Measurements from ENCODE around the gene RPS18. TPM values are rescaled to one million over a fixed set of nuclear protein-coding genes. Genes with fewer than 3 reads are reported as not detected.
"Not testable (repeated sequence)": the region's sequence is repeated elsewhere in the genome, so short reads cannot be mapped to it uniquely, and the experiment has no call there.

Gene RPS18
- total RNA-seq: 1,877 and 2,083 TPM in 2 replicates

GRCh38 chr6:33271468-33272274, at the start of gene RPS18, which contains the start of gene VPS52:
Gene RPS18, plus strand, starts transcription at chr6:33272075. Its CDS starts 45 bp downstream, at chr6:33272120.
Gene VPS52, minus strand, starts transcription at chr6:33271876. Its CDS starts 201 bp downstream, at chr6:33271675.
- TF ChIP-seq CTCF (IDR thresholded peaks at IDR 0.05; ENCODE audit: insufficient read depth, low read depth, low read length): no peak
- peak; percentile 100 for DNase-seq (ENCODE audit: low read depth)

GRCh38 chr6:33226503-33227120, 45.3 kb upstream of the RPS18 start:
- not testable (repeated sequence) for DNase-seq (ENCODE audit: low read depth); H3K4me3 ChIP-seq (ENCODE audit: low read depth, low read length)

More at GRCh38 chr6:33271468-33272274, at the start of gene RPS18, which contains the start of gene VPS52:
- peak within 1 kb of the TSS; percentile 99 for H3K4me3 ChIP-seq (ENCODE audit: low read depth, low read length)

- DNase-seq (ENCODE audit: low read depth): no peak
- TF ChIP-seq CTCF (IDR thresholded peaks at IDR 0.05; ENCODE audit: insufficient read depth, low read depth, low read length): no peak
Observed at GRCh38 chr6:33235221-33235634, 36.6 kb upstream of the RPS18 start.

GRCh38 chr6:33236328-33236727, 35.5 kb upstream of the RPS18 start:
- no peak overlapping the region for H3K4me3 ChIP-seq (ENCODE audit: low read depth, low read length)
- DNase-seq (ENCODE audit: low read depth): no peak
- TF ChIP-seq CTCF (IDR thresholded peaks at IDR 0.05; ENCODE audit: insufficient read depth, low read depth, low read length): no peak

More at GRCh38 chr6:33235221-33235634, 36.6 kb upstream of the RPS18 start:
- no peak overlapping the region for H3K4me3 ChIP-seq (ENCODE audit: low read depth, low read length)

GRCh38 chr6:33236852-33237251, 35.0 kb upstream of the RPS18 start:
- TF ChIP-seq CTCF (IDR thresholded peaks at IDR 0.05; ENCODE audit: insufficient read depth, low read depth, low read length): no peak
- DNase-seq (ENCODE audit: low read depth): no peak
- no peak overlapping the region for H3K4me3 ChIP-seq (ENCODE audit: low read depth, low read length)

GRCh38 chr6:33237741-33238140, 34.1 kb upstream of the RPS18 start:
- H3K4me3 ChIP-seq (ENCODE audit: low read depth, low read length): no peak overlapping the region
- no peak for DNase-seq (ENCODE audit: low read depth)
- no peak for TF ChIP-seq CTCF (IDR thresholded peaks at IDR 0.05; ENCODE audit: insufficient read depth, low read depth, low read length)

- no peak for TF ChIP-seq CTCF (IDR thresholded peaks at IDR 0.05; ENCODE audit: insufficient read depth, low read depth, low read length)
- no peak overlapping the region for H3K4me3 ChIP-seq (ENCODE audit: low read depth, low read length)
- DNase-seq (ENCODE audit: low read depth): no peak
Observed at GRCh38 chr6:33241968-33242367, 29.9 kb upstream of the RPS18 start.
